Stomach smooth muscle (tissue), 2 donors: ENCODE measurements around the gene SLC13A3.

Experiments
- H3K27ac ChIP-seq: one replicate; pipeline ENCODE4 v1.7.0; 2013; ENCODE audit warnings: mild to moderate bottlenecking, low read length, inconsistent platforms
- H3K27me3 ChIP-seq, 2 donors: one replicate each; pipeline ENCODE4 v1.7.0; 2013; ENCODE audit warnings: low read length in 2 of 2; ENCODE audit not compliant: insufficient read depth in 2 of 2, control insufficient read depth in 1 of 2
- H3K36me3 ChIP-seq, 2 donors: one replicate each; pipeline ENCODE4 v1.7.0; 2013; ENCODE audit warnings: low read length in 2 of 2; ENCODE audit not compliant: control insufficient read depth in 2 of 2, insufficient read depth in 2 of 2
- H3K4me1 ChIP-seq: one replicate; pipeline ENCODE4 v1.7.0; 2013; ENCODE audit warnings: low read length; ENCODE audit not compliant: control insufficient read depth, insufficient read depth
- H3K4me3 ChIP-seq, 2 donors: one replicate each; pipeline ENCODE4 v1.7.0; 2013; ENCODE audit warnings: low read length in 2 of 2
- H3K9ac ChIP-seq, 2 donors: one replicate each; pipeline ENCODE4 v1.7.0; 2013; ENCODE audit warnings: low read length in 2 of 2, mild to moderate bottlenecking in 1 of 2
- H3K9me3 ChIP-seq, 2 donors: one replicate each; pipeline ENCODE4 v1.7.0; 2013; ENCODE audit warnings: low read length in 2 of 2; ENCODE audit not compliant: control insufficient read depth in 2 of 2
- donor health status: healthy.
- donor health status: Pancreatic carcinoma.

SLC13A3 gene

GRCh38 chr20:46547995-46548394 is 103.3 kb downstream of the SLC13A3 start:
- H3K4me3 ChIP-seq = no peak overlapping the region
- H3K9ac ChIP-seq = no peak overlapping the region
- H3K27me3 ChIP-seq = peaks cover 5 to 9% of the 10 kb centered on the region in 2 donors
- no peaks in the 10 kb centered on the region for H3K36me3 ChIP-seq
- H3K9me3 ChIP-seq = no peaks in the 10 kb centered on the region
- peaks cover 3% of the 10 kb centered on the region for H3K4me1 ChIP-seq
- no peak overlapping the region for H3K27ac ChIP-seq

GRCh38 chr20:46546936-46547335 is 104.3 kb downstream of the SLC13A3 start:
- Histone ChIP-seq H3K27me3 (peaks cover 5 to 9% of the 10 kb centered on the region in 2 donors), H3K27ac (no peak overlapping the region), H3K9ac (no peak overlapping the region), H3K36me3 (no peaks in the 10 kb centered on the region), H3K4me3 (no peak overlapping the region), H3K4me1 (no peaks in the 10 kb centered on the region), H3K9me3 (no peaks in the 10 kb centered on the region)

DNA sequence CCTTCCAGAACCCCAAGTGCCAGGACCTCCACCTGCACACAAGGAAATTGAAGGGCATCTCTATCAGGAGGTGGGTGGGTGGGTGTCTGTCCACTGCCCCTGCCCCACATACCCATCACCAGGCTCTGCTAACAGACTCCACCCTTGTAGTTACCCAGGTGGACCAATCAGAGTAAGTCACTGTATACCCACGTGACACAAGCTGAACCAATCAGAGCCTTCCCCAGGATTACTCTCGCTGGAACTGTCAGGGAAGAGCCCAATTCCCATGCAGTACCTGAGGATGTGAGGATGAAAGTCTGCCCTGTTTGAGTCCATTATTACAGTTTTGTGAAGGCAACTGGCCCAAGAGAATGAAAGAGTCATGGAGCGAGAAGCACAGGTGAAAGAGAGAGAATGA is 105.0 kb downstream of the SLC13A3 start:
- Histone ChIP-seq H3K27me3 (peaks cover 10 to 12% of the 10 kb centered on the region in 2 donors), H3K9ac (no peak overlapping the region), H3K36me3 (no peaks in the 10 kb centered on the region), H3K27ac (no peak overlapping the region), H3K9me3 (no peaks in the 10 kb centered on the region), H3K4me1 (no peaks in the 10 kb centered on the region), H3K4me3 (no peak overlapping the region)

GRCh38 chr20:46545827-46546138 is 105.5 kb downstream of the SLC13A3 start:
- H3K27me3 ChIP-seq = peaks cover 10 to 16% of the 10 kb centered on the region in 2 donors
- no peak overlapping the region for H3K27ac ChIP-seq
- no peak overlapping the region for H3K4me3 ChIP-seq
- H3K36me3 ChIP-seq = no peaks in the 10 kb centered on the region
- H3K9me3 ChIP-seq = no peaks in the 10 kb centered on the region
- no peaks in the 10 kb centered on the region for H3K4me1 ChIP-seq
- no peak overlapping the region for H3K9ac ChIP-seq

- H3K9ac ChIP-seq = no peak overlapping the region
- H3K4me1 ChIP-seq = no peaks in the 10 kb centered on the region
- no peak overlapping the region for H3K4me3 ChIP-seq
- H3K27ac ChIP-seq = no peak overlapping the region
- H3K36me3 ChIP-seq = no peaks in the 10 kb centered on the region
- H3K9me3 ChIP-seq = no peaks in the 10 kb centered on the region
- peaks cover 10 to 16% of the 10 kb centered on the region in 2 donors for H3K27me3 ChIP-seq
These were observed 106.0 kb downstream of the SLC13A3 start for GRCh38 chr20:46545077-46545826.

GRCh38 chr20:46544576-46544975 is 106.7 kb downstream of the SLC13A3 start:
- H3K4me1 ChIP-seq = no peaks in the 10 kb centered on the region
- no peaks in the 10 kb centered on the region for H3K36me3 ChIP-seq
- no peaks in the 10 kb centered on the region for H3K9me3 ChIP-seq
- H3K27me3 ChIP-seq = peaks cover 10 to 16% of the 10 kb centered on the region in 2 donors
- no peak overlapping the region for H3K27ac ChIP-seq
- H3K4me3 ChIP-seq = no peak overlapping the region
- H3K9ac ChIP-seq = no peak overlapping the region

DNA sequence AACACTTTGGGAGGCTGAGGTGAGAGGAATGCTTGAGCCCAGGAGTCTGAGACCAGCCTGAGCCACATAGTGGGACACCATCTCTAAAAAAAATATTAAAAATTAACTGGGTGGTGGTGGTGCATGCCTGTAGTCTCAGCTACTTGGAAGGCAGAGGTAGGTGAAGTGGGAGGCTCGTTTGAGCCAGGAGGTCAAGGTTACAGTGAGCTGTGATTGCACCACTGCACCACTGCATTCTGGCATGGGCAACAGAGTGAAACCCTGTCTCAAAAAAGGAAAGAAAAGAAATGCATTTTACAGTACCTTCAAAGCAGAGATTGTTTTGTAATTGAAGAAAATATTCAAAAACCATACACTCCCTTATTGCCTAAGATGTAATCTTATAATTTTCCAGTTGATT is 107.3 kb downstream of the SLC13A3 start:
- Histone ChIP-seq H3K4me3 (no peak overlapping the region), H3K27ac (no peak overlapping the region), H3K27me3 (peaks cover 10 to 16% of the 10 kb centered on the region in 2 donors), H3K4me1 (no peaks in the 10 kb centered on the region), H3K9me3 (no peaks in the 10 kb centered on the region), H3K9ac (no peak overlapping the region), H3K36me3 (no peaks in the 10 kb centered on the region)

- Histone ChIP-seq H3K27me3 (peaks cover 10 to 16% of the 10 kb centered on the region in 2 donors), H3K27ac (no peak overlapping the region), H3K4me1 (no peaks in the 10 kb centered on the region), H3K36me3 (no peaks in the 10 kb centered on the region), H3K9me3 (no peaks in the 10 kb centered on the region), H3K9ac (no peak overlapping the region), H3K4me3 (no peak overlapping the region)
These were observed 108.2 kb downstream of the SLC13A3 start for GRCh38 chr20:46543033-46543432.

GRCh38 chr20:46541229-46541935 is 109.9 kb downstream of the SLC13A3 start:
- Histone ChIP-seq H3K9ac (no peak overlapping the region), H3K27ac (no peak overlapping the region), H3K27me3 (peaks cover 10 to 25% of the 10 kb centered on the region in 2 donors), H3K36me3 (no peaks in the 10 kb centered on the region), H3K4me3 (no peak overlapping the region), H3K4me1 (no peaks in the 10 kb centered on the region), H3K9me3 (no peaks in the 10 kb centered on the region)

DNA sequence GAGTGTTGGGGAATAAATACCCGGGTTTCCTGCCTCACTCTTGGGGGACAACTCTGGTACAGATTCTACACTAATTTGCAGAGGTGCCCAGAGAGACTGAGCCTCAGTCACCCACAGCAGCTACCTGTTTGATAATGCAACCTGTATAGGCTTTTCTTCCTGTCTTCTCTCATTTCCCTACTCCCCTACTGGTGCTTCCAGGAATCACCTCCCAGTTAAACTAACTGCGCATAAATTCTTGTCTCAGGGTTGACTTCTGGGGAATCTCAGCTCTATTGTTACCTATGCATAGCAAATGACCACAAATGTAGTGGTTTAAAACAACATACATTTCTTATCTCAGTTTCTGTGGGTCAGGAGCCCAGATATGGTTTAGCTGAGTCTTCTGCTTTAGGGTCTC is 112.1 kb downstream of the SLC13A3 start:
- Histone ChIP-seq H3K27ac (no peak overlapping the region), H3K36me3 (no peaks in the 10 kb centered on the region), H3K27me3 (peaks cover 5 to 20% of the 10 kb centered on the region in 2 donors), H3K4me1 (no peaks in the 10 kb centered on the region), H3K4me3 (no peak overlapping the region), H3K9ac (no peak overlapping the region), H3K9me3 (no peaks in the 10 kb centered on the region)

GRCh38 chr20:46530640-46531039 is 120.6 kb downstream of the SLC13A3 start:
- Histone ChIP-seq H3K4me1 (no peaks in the 10 kb centered on the region), H3K9ac (no peak overlapping the region), H3K9me3 (no peaks in the 10 kb centered on the region), H3K27me3 (peaks cover 4 to 9% of the 10 kb centered on the region in 2 donors), H3K36me3 (no peaks in the 10 kb centered on the region), H3K4me3 (no peak overlapping the region), H3K27ac (no peak overlapping the region)
